ENCODE results near the gene BIRC6. TPM values are rescaled to one million over a fixed set of nuclear protein-coding genes. Genes with fewer than 3 reads are reported as not detected.

Gene BIRC6
- total and polyA plus RNA-seq, 8 donors: 71.6 to 94.6 (median 80.9) TPM

DNA sequence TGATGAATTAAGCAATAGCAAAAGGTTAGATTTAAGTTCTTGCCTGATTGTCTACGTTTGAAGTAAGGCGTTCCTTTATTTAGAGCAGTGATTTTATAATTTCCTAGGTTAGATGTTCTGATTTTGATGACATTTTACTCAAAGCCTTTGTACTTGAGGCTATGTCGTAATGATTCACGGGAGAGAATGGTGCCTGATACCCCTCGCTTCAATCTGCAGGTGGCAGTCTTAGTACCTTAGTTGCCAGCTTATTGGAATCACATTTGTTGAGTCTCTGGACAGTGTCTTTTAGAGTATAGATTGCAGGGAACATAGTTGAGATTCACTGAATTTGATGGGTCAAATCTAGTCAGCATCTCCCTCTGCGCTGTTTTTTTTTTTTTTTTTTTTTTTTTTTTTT lies 89.5 kb downstream of the BIRC6 start:
- H3K4me3 ChIP-seq: no peak overlapping the region
- no peak for DNase-seq
- ATAC-seq: no peak
- no peak overlapping the region for H3K27ac ChIP-seq
- intact Hi-C loops (cut with DNase I): no loop called here
- H3K36me3 ChIP-seq: peaks cover 0 to 71% of the 10 kb centered on the region in 2 donors
- no peaks in the 10 kb centered on the region for H3K4me1 ChIP-seq
- TF ChIP-seq, protein P1, sequence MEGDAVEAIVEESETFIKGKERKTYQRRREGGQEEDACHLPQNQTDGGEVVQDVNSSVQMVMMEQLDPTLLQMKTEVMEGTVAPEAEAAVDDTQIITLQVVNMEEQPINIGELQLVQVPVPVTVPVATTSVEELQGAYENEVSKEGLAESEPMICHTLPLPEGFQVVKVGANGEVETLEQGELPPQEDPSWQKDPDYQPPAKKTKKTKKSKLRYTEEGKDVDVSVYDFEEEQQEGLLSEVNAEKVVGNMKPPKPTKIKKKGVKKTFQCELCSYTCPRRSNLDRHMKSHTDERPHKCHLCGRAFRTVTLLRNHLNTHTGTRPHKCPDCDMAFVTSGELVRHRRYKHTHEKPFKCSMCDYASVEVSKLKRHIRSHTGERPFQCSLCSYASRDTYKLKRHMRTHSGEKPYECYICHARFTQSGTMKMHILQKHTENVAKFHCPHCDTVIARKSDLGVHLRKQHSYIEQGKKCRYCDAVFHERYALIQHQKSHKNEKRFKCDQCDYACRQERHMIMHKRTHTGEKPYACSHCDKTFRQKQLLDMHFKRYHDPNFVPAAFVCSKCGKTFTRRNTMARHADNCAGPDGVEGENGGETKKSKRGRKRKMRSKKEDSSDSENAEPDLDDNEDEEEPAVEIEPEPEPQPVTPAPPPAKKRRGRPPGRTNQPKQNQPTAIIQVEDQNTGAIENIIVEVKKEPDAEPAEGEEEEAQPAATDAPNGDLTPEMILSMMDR (IDR thresholded peaks at IDR 0.05): no peak
- no peaks in the 10 kb centered on the region for H3K27me3 ChIP-seq
- no peaks in the 10 kb centered on the region for H3K9me3 ChIP-seq

DNA sequence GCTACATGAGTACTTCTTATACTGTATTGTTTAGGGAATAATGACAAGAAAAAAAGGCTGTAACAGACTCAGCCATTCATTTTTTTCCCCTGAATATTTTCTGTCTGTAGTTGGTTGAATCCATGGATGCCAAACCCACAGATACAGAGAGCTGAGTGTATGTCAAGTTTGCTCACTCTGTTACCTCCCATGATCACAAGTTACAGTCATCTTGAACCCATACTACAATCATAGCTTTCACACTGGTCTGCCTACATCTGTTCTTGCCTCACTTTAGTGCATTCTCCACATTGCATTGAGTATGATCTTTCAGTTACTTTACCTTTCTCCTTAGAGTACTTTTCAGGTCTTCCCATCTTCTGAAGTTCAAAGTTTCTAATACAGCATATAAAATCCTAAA lies 94.0 kb downstream of the BIRC6 start:
- TF ChIP-seq, protein P1 (IDR thresholded peaks at IDR 0.05): no peak
- intact Hi-C loops (cut with DNase I): no loop called here
- DNase-seq (no peak), ATAC-seq (no peak)
- H3K36me3 ChIP-seq: peaks cover 0 to 38% of the 10 kb centered on the region in 2 donors
- H3K9me3 ChIP-seq: no peaks in the 10 kb centered on the region
- no peak overlapping the region for H3K27ac ChIP-seq
- no peak overlapping the region for H3K4me3 ChIP-seq
- H3K4me1 ChIP-seq: no peaks in the 10 kb centered on the region
- H3K27me3 ChIP-seq: no peaks in the 10 kb centered on the region

GRCh38 chr2:32452338-32453064 lies 95.7 kb downstream of the BIRC6 start:
- ATAC-seq (no peak), DNase-seq (no peak)
- Histone ChIP-seq H3K27ac (no peak overlapping the region), H3K9me3 (no peaks in the 10 kb centered on the region), H3K4me1 (no peaks in the 10 kb centered on the region), H3K36me3 (peaks cover 0 to 35% of the 10 kb centered on the region in 2 donors), H3K27me3 (no peaks in the 10 kb centered on the region), H3K4me3 (no peak overlapping the region)
- intact Hi-C loops (cut with DNase I): no loop called here
- TF ChIP-seq, protein P1 (IDR thresholded peaks at IDR 0.05): no peak

- Histone ChIP-seq H3K9me3 (no peaks in the 10 kb centered on the region), H3K4me1 (no peaks in the 10 kb centered on the region), H3K36me3 (peaks cover 0 to 33% of the 10 kb centered on the region in 2 donors), H3K27me3 (no peaks in the 10 kb centered on the region), H3K27ac (no peak overlapping the region), H3K4me3 (no peak overlapping the region)
- no peak for DNase-seq
- TF ChIP-seq, protein P1 (IDR thresholded peaks at IDR 0.05): no peak
- ATAC-seq: no peak
- intact Hi-C loops (cut with DNase I): no loop called here
Observed at GRCh38 chr2:32453242-32454062, 96.6 kb downstream of the BIRC6 start.

DNA sequence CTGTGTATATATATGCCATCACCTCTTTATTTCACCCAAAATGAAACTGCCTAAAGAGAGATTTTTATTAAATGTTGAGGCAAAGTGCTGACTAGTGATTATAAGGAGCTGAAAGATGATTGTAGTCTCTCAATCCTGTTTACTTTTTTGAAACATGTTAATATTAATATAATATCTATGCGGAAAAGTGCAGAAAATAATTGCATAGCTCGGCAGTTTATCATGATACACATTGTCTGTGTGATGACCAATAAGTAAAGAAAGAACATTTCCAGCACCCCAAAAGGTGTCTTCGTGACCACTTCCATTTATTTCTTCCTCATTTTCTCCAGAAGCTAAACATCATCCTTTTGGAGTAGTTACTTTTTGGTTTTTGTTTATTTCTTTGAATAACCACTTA lies 99.0 kb downstream of the BIRC6 start:
- TF ChIP-seq, protein P1 (IDR thresholded peaks at IDR 0.05): no peak
- ATAC-seq (no peak), DNase-seq (no peak)
- no peak overlapping the region for H3K27ac ChIP-seq
- H3K4me1 ChIP-seq: no peaks in the 10 kb centered on the region
- intact Hi-C loops (cut with DNase I): no loop called here
- H3K27me3 ChIP-seq: no peaks in the 10 kb centered on the region
- H3K9me3 ChIP-seq: no peaks in the 10 kb centered on the region
- H3K36me3 ChIP-seq: peaks cover 0 to 24% of the 10 kb centered on the region in 2 donors
- no peak overlapping the region for H3K4me3 ChIP-seq
